Spleen (tissue), 11 donors: ENCODE measurements around the gene RAD51C. TPM values are rescaled to one million over a fixed set of nuclear protein-coding genes. Genes with fewer than 3 reads are reported as not detected.

Source experiments
- DNase-seq: peaks from one replicate; pipeline ENCODE4 v3.0.0-alpha.2; 2020
- H3K27ac ChIP-seq, 8 donors: fragments of 200-600 bp; sonication (generic) in 7 of 8; 1 replicate in 4 of 8; 2 replicates in 4 of 8; pipeline versions ENCODE4 v1.5.0 to v1.8.0; 2016 to 2021; ENCODE audit warnings: inconsistent platforms in 4 of 8, mild to moderate bottlenecking in 4 of 8, moderate library complexity in 1 of 8
- H3K27me3 ChIP-seq, 7 donors: fragments of 200-600 bp; sonication (generic) in 6 of 7; replicated peaks in 1 of 7; 1 replicate in 4 of 7; 2 replicates in 3 of 7; pipeline versions ENCODE4 v1.5.0 to v1.8.0; 2016 to 2021; ENCODE audit warnings: inconsistent platforms in 3 of 7, mild to moderate bottlenecking in 1 of 7
- H3K36me3 ChIP-seq, 6 donors: fragments of 200-600 bp; sonication (generic) in 5 of 6; 1 replicate in 4 of 6; 2 replicates in 2 of 6; pipeline versions ENCODE4 v1.5.0 to v1.8.0; 2016 to 2021; ENCODE audit warnings: inconsistent platforms in 2 of 6
- H3K4me1 ChIP-seq, 6 donors: fragments of 200-600 bp; sonication (generic) in 5 of 6; 1 replicate in 3 of 6; 2 replicates in 3 of 6; pipeline versions ENCODE4 v1.5.0 to v1.8.0; 2016 to 2021; ENCODE audit warnings: inconsistent platforms in 3 of 6
- H3K4me3 ChIP-seq, 8 donors: fragments of 200-600 bp; sonication (generic) in 7 of 8; 1 replicate in 4 of 8; 2 replicates in 4 of 8; pipeline versions ENCODE4 v1.5.0 to v1.8.0; 2016 to 2021; ENCODE audit warnings: inconsistent platforms in 4 of 8, mild to moderate bottlenecking in 4 of 8, moderate library complexity in 2 of 8
- H3K9me3 ChIP-seq, 8 donors: fragments of 200-600 bp; sonication (generic) in 7 of 8; 1 replicate in 4 of 8; 2 replicates in 4 of 8; pipeline versions ENCODE4 v1.5.0 to v1.8.0; 2016 to 2021; ENCODE audit warnings: inconsistent platforms in 4 of 8
- CTCF ChIP-seq, 11 experiments: fragments of 200-600 bp in 7 of 11; fragments of 450-650 bp in 4 of 11; sonication (generic) in 4 of 11; IDR thresholded peaks in 8 of 11; conservative IDR thresholded peaks in 3 of 11; 1 replicate in 7 of 11; 2 replicates in 4 of 11; pipeline versions ENCODE4 v1.4.0 to v1.8.0; 2016 to 2021; ENCODE audit warnings: antibody characterized with exemption in 11 of 11, inconsistent platforms in 4 of 11, mild to moderate bottlenecking in 1 of 11
- POLR2A ChIP-seq, 3 donors: fragments of 450-650 bp; IDR thresholded peaks; one replicate each; pipeline ENCODE4 v1.5.1; 2017; ENCODE audit warnings: antibody characterized with exemption in 3 of 3, mild to moderate bottlenecking in 1 of 3
- POLR2AphosphoS5 ChIP-seq, 3 donors: sonication (generic); formaldehyde crosslinking; IDR thresholded peaks; one replicate each; pipeline ENCODE4 v1.5.1; 2017; ENCODE audit warnings: antibody characterized with exemption in 3 of 3
- WGBS, 5 donors: extraction: QIAGEN DNeasy Blood & Tissue Kit in 3 of 5; methylation state at CpG; one replicate each; pipeline versions ENCODE4 v1.1.5 to v1.1.7; 2013 to 2018; 5-methylcytosine and 5-hydroxymethylcytosine counted together
- intact Hi-C: fragments of 100-400 bp; cut with DNase I; formaldehyde crosslinking; loops from one replicate; pipeline ENCODE4 v1.15.0; 2023; ENCODE audit warnings: low total_unique reads
- polyA plus RNA-seq, 3 donors: library from polyadenylated mRNA; stranded (reverse); fragments of 200-250 nt; gene quantifications; one replicate each; pipeline ENCODE4 v1.2.1, GENCODE V29; 2013
- total RNA-seq, 7 donors: library from RNA; depleted of rRNA in 3 of 7; stranded (reverse); fragments of >200 nt in 3 of 7; fragmentation: NEBNext Ultra II Directional in 4 of 7; extraction: Animal tissue kit (Norgen Biotek cat#: 25700) in 4 of 7; gene quantifications; one replicate each; pipeline versions ENCODE4 v1.1.0 to v1.2.1, GENCODE V29; 2016 to 2021
- donor health status: healthy with polysubstance abuse.
- donor health status: DM: no; HTN: no; CAD: no; lungs with moderate emphysema.
- donor health status: DM: no; HTN: no; CAD: no.
- donor health status: Bipolar disorder and iron deficiency.
- donor health status: healthy.
- donor health status: DM: no; HTN: no; CAD: no.
- donor health status: DM: yes; HTN: yes; CAD: no.

Gene RAD51C
- total and polyA plus RNA-seq, 10 donors: 19.6 to 28.5 (median 23.5) TPM

- peaks cover 0 to 85% (median 38%) of the 10 kb centered on the region in 6 donors for H3K36me3 ChIP-seq
- no peak overlapping the region for H3K27ac ChIP-seq
- no peaks in the 10 kb centered on the region for H3K4me1 ChIP-seq
- no peaks in the 10 kb centered on the region for H3K27me3 ChIP-seq
- TF ChIP-seq POLR2A (IDR thresholded peaks at IDR 0.05) (no peak), POLR2AphosphoS5 (IDR thresholded peaks at IDR 0.05) (no peak), CTCF (IDR thresholded peaks at IDR 0.05 in 8 of 11, conservative IDR thresholded peaks at IDR 0.05 in 3 of 11) (no peak)
- H3K4me3 ChIP-seq: no peak overlapping the region
- no peaks in the 10 kb centered on the region for H3K9me3 ChIP-seq
- intact Hi-C loops: no loop called here
- no peak for DNase-seq
- 93 to 99% (median 95%) methylated on average over 2 of the region's 2 CpGs for WGBS, 5 donors
These were observed 30.3 kb downstream of the RAD51C start for GRCh38 chr17:58722696-58723095.

DNA sequence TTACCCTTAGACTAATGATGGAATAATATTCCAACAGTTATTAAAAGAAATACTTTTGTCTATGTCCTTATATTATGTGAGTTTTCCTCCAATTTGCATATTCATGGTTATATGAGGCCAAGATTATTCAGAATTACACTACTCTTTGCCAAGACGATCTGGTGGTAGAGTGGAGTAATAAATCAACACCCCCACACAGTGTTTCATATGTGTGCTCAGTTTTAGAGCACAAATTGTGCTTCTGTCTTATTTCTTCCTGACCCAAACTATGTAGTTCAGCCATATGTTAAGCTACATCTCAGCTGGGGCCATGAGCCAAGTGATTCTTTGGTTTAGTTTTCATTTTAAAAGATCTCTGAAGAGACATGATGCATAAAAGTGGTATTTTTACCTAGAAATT is 36.4 kb downstream of the RAD51C start:
- Histone ChIP-seq H3K4me3 (no peak overlapping the region), H3K27me3 (no peaks in the 10 kb centered on the region), H3K4me1 (no peaks in the 10 kb centered on the region), H3K36me3 (peaks cover 0 to 85% (median 12%) of the 10 kb centered on the region in 6 donors), H3K9me3 (no peaks in the 10 kb centered on the region), H3K27ac (no peak overlapping the region)
- DNase-seq: no peak
- WGBS, 5 donors: 19 to 61% (median 31%) methylated on average over 1 of the region's 1 CpG
- intact Hi-C loops: no loop called here
- TF ChIP-seq POLR2A (IDR thresholded peaks at IDR 0.05): no peak
- TF ChIP-seq POLR2AphosphoS5 (IDR thresholded peaks at IDR 0.05): no peak
- TF ChIP-seq CTCF (IDR thresholded peaks at IDR 0.05 in 8 of 11, conservative IDR thresholded peaks at IDR 0.05 in 3 of 11): no peak

DNA sequence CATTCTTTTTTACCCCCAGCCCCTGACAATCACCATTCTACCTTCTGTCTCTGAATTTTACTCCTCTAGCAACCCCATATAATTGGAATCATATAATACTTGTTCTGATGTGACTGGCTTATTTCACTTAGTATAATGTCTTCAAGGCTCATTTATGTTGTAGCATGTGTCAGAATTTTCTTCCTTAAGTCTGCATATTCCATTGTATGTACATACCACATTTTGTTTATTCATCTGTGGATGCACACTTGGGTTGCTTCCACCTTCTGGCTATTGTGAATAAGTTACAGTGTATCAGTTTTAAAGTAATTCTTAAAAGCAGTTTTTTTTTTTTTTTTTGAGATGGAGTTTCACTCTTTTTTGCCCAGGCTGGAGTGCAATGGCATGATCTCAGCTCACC is 38.5 kb downstream of the RAD51C start:
- intact Hi-C loops: no loop called here
- Histone ChIP-seq H3K36me3 (peaks cover 0 to 84% (median 7%) of the 10 kb centered on the region in 6 donors), H3K4me1 (no peaks in the 10 kb centered on the region), H3K4me3 (no peak overlapping the region), H3K27me3 (no peaks in the 10 kb centered on the region), H3K9me3 (no peaks in the 10 kb centered on the region), H3K27ac (no peak overlapping the region)
- DNase-seq: no peak
- TF ChIP-seq POLR2A (IDR thresholded peaks at IDR 0.05): no peak
- no peak for TF ChIP-seq POLR2AphosphoS5 (IDR thresholded peaks at IDR 0.05)
- no peak for TF ChIP-seq CTCF (IDR thresholded peaks at IDR 0.05 in 8 of 11, conservative IDR thresholded peaks at IDR 0.05 in 3 of 11)

GRCh38 chr17:58734040-58734439 is 41.6 kb downstream of the RAD51C start:
- WGBS, 5 donors: 91 to 95% (median 94%) methylated on average over 3 of the region's 3 CpGs
- Histone ChIP-seq H3K4me3 (no peak overlapping the region), H3K36me3 (peaks cover 0 to 61% (median 7%) of the 10 kb centered on the region in 6 donors), H3K9me3 (no peaks in the 10 kb centered on the region), H3K27ac (no peak overlapping the region), H3K4me1 (no peaks in the 10 kb centered on the region), H3K27me3 (no peaks in the 10 kb centered on the region)
- intact Hi-C loops: no loop called here
- TF ChIP-seq CTCF (IDR thresholded peaks at IDR 0.05 in 8 of 11, conservative IDR thresholded peaks at IDR 0.05 in 3 of 11): no peak
- TF ChIP-seq POLR2AphosphoS5 (IDR thresholded peaks at IDR 0.05): no peak
- TF ChIP-seq POLR2A (IDR thresholded peaks at IDR 0.05): no peak
- DNase-seq: no peak
